T-helper 1 cell treated with Interleukin-12 subunit alpha and Interleukin-12 subunit beta and Interleukin-4 antibody, amounts not matched to agents 30 ng/mL and 1 ng/mL, for 36 hours (primary cell): ENCODE measurements around the gene KLHDC3. TPM values are rescaled to one million over a fixed set of nuclear protein-coding genes. Genes with fewer than 3 reads are reported as not detected.
"Not testable (repeated sequence)": the region's sequence is repeated elsewhere in the genome, so short reads cannot be mapped to it uniquely, and the experiment has no call there.

Experiments
- intact Hi-C: fragments of 100-400 bp; cut with micrococcal nuclease; formaldehyde crosslinking; loops from one replicate; pipeline ENCODE4 v1.15.1; 2024
- total RNA-seq: library from RNA; stranded (reverse); gene quantifications from 2 replicates; pipeline ENCODE4 v1.2.3, GENCODE V29; 2022

KLHDC3 gene
- total RNA-seq, 1 donor from 2014 or later, result 67.0 TPM

DNA sequence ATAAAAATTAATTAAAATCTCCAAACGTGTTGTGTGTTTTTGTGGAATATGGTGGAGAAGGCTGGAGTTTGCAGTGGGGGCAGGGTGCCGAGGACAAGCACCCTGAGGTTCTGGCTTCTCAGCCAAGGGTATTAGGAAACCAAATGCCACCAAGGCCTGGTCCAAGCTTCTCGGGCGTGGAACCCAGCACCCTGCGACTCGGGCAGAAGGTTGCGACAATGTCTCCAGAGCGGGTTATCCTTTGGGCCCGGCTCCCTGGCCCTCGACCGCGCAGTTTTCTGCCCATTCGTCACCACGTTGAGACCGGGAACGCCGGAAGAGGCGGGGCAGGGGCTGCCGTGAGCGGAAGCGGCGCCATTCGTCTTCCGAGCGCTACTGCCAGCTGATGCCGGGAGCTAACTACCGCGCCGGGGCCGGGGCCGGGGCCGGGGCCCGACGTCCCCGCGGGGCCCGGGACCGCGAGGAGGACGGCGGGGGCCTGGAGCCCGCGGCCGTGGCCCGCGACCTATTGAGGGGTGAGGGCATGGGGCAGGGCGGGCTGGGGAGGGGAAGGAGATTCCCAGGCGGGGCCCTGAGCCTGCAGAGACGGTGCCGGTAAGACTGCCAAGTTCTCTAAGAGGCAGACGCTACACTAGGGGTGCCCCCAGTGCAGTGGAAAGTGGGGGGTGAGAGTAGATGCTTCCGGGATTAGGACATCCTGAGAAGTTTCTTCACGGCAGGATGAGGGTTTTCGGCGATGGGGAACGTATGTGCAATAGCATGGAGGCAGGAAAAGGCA is 7.4 kb downstream of the KLHDC3 start, which contains the start of gene RRP36:
RRP36 (plus strand) TSS at position 354 of the 778 bp plus-strand sequence; CDS start at position 386, 32 bp downstream.
- intact Hi-C loops, result loop anchor here (1.0 kb wide), 5 partner anchors 8 to 120 kb away; partner anchors contain the start of genes CNPY3, CUL7, KLC4 and MEA1

DNA sequence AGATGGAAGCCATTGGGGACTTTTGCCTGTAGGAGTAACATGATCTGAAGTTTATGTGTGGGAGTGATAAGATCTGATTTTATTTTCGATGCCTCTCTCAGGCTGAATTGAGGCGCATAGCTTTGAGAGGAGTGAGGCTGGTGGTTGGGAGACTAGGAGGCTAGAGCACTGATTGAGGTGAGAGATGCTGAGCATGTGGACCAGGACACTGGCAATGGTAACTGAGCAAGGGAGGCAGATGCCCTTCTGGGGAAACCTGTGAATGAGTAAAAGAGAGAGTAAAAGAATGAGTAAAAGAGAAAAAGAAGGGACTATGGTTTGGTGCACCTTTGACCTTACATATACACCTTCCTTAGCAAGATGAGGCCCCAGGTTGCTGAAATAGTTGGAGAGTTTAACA is 10.4 kb downstream of the KLHDC3 start:
- intact Hi-C loops, result no loop called here

DNA sequence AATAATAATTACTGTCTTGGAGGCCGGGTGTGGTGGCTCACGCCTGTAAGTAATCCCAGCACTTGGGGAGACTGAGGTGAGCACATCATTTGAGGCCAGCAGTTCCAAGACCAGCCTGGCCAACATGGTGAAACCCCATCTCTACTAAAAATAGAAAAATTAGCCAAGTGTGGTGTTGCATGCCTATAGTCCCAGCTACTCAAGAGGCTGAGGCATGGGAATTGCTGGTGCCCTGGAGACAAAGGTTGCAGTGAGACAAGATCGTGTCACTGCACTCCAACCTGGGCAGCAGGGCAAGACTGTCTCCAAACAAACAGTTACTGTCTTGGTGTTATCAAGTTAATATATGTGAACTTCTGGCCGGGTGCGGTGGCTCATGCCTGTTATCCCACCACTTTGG is 12.3 kb downstream of the KLHDC3 start:
- intact Hi-C loops, result no loop called here

DNA sequence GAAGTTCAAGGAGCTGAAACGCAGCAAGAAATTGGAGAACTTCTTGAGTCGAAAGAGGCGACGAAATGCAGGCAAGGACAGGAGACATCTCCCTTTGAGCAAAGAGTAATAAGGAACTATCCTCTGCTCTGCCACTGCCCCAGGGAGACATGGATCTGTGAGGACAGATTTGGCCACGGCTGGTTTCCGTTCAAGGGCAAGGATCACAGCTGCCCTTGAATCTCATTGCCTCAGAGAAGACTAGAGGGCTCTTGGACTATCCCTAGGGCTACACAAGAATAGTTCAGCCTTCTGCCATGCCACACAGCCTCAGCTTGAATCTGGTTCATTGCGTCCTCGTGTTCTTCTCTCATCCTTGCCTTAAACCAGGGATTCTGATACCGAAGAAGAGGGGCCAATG is 15.1 kb downstream of the KLHDC3 start:
- intact Hi-C loops, result no loop called here

DNA sequence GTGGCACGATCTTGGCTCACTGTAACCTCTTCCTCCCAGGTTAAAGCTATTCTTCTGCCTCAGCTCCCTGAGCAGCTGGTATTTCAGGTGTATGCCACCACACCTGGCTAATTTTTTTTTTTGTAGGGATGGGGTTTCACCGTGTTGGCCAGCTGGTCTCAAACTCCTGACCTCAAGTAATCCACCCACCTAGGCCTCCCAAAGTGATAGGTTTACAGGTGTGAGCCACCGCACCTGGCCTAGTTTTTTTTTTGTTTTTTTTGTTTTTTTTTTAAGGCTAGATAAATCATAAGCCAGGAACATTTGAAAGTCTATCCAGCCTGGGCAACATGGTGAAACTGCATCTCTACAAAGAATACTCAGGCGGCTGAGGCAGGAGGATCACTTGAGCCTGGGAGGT is 18.3 kb downstream of the KLHDC3 start:
- intact Hi-C loops, result no loop called here

DNA sequence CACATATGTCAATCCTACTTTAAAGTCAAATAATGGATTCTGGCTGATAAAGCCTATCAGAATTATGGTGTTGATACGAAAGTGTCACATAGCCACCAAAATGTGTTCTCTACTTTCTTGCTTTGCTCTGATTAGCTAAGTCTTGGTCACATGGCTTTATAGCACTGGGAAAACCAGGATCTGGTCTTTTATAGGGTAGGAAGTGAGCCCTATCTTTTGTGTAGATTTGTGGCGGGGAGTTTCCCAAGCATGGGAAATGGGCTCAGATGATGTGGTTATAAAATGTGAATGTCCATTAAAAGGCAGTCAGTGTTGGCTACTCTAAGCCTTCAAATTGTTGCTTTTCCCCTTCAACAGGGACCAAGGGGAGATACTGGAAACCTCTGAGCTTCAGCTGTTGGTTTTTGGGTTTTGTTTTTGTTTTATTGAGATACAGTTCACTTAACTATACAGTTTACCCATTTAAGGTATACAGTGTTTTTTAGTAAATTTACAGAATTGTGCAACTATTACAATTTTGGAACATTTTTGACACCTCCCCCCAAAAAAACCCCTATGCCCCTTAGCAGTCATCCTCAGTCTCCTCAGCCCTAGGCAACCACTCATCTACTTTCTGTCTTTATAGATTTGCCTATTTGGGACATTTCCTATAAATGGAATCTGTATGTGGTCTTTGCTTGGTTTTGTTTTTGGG is 19.6 kb downstream of the KLHDC3 start:
- intact Hi-C loops, result no loop called here

DNA sequence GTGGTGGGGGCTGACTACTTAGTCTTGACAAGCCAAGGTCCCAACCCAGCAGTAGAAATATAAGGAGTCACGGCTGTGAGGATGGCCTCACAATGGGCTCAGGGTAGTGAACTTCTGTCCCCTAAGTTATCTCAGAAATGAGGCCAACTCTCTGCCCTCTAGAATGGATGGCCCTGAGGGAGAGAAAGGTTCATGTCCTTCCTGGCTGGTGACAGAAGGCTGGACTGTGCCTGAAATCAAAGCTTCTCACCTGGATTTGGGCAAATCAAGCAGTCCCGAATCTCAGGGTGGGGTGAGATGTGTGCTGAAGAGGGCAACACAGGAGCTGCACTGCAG is 20.1 kb downstream of the KLHDC3 start:
- intact Hi-C loops, result no loop called here

DNA sequence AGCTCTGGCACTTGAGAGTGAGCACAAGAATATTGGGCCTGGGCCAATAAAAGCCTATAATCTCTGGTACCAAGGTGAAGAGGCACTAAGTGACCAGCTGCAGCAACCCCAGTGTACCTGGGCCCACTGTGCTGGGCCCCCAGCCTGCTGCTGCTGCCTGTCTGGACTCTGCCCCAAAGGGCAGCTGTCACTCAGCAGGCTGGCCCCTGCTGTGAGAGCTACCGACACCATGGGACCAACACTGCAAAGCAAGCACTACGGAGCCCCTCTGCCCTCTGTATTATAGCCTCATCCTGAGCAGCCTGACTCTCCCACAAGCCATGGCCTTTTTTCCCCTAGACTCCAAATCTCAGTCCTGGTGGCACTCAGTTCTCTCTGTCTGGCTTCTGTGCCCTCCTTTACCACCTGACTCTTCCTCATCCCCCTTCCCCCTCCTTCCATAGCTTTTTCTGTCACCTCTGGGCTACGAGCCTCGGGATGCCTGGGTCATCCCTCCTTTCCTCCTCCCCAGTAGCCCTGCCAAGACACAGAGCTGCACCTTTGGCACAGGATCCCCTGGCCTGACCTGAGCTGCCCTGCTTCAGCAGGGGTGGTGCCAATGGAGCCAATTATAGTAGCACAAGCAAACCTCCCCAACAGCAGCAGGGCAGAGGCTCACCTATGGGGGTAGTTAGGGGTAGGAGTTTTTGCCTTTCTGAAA is 21.6 kb downstream of the KLHDC3 start:
- intact Hi-C loops, result no loop called here

DNA sequence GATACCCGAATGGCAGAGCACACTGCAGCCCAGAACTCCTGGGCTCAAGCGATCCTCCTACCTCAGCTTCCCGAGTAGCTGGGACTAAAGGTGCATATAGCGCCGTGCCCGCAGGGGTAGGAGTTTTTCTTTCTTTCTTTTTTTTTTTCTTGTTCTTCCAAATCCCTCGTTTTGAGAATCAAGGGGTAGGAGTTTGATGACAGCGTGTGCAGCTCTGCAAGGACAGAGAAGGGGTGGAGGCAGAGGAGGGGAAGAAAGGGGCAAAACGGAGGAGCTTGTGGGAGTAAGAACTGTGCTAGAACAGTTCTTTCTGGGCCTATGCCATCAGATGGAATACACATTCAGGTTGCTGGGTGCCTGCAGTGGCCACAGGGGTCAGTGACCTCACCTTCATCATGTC is 22.7 kb downstream of the KLHDC3 start:
- intact Hi-C loops, result no loop called here

DNA sequence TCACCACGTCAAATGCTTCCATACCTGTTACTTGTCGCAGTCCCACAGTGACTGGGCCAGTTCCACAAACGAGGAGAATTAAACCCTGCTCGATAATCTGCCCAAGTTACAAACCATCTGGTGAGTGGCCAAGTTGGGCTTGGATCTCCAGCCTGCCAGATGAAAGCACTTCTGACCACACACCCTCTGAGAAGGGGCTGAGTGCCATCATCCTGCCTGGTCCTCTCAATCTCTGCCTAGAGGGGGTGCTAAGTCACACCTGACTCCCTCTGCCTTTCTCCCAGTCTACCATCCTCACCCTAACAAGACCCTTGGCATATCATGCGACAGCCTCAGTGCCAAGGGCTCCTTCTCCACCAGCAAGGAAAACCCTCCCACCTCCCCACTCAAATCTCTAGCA is 23.1 kb downstream of the KLHDC3 start:
- intact Hi-C loops, result no loop called here

DNA sequence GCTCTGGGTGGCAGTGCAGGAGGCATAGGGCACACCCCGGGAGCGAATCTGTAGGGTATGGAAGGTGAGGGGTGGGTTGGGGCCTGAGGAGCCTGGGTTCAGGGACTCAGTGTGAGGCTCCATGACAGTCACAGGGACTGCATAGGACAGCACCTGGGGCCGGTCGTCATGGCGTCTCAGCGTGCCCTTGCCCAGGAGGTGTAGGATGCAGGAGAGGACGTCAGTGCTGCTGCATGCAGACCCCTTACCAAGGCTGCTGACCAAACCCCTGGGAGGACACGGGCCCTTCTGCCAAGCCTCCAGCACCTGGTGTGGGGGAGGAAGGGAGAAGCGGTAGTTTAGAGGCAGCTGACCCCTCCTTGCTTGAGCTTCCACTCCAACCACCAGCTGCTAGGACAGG is 23.7 kb downstream of the KLHDC3 start:
- intact Hi-C loops, result no loop called here

DNA sequence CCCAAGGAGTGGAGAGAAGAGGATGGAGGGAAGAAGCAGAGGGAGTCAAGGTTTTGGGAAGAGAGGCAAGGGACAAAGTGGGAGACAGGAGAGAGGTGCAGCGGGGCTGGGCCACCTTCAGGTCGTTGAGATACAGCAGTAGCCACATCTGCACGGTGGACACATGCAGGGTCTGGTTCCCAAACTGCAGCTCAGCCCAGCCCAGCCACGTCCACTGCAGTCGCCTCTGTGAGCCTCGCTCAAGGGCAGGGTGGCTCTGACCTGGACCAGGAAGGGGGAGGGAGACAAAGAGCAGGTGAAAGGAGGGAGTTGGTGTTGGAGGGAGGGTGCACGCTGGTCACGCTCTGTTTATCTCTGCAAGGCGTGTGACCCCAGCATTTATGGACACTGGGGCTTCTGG is 24.7 kb downstream of the KLHDC3 start:
- intact Hi-C loops, result no loop called here

DNA sequence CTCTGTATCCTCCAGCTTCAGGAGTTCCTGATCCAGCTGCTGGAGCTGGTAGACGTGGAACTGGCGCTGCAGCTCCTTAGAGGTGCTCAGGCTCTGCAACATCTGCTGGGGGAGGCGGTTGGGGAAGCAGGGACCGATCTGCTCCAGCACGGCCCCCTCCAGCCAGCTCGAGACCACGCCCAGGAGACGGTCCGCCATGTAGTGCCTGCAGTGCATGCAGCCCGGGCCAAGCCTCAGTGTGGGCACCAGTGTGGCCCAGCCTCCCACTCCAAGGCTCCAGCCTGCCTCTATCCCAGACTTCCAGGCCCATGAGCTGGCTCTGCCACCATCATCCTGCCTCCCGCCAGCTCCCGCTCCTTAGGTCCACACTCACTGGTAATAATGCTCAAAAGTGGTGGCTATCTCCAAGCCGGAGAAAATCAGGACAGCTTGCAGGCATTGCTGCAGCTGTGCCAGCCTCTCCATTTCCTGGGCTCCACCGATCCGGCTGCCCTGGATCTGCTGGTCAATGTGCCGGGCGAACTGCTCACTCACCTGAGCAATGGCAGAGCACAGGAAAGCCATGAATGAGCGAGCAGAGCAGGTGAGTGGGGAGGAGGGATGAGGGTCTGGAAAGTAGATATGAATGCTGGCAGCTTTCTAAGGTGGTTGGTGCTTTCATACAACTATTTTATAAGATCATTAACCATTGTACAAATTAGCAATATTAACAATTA is 26.7 kb downstream of the KLHDC3 start:
- intact Hi-C loops, result no loop called here

DNA sequence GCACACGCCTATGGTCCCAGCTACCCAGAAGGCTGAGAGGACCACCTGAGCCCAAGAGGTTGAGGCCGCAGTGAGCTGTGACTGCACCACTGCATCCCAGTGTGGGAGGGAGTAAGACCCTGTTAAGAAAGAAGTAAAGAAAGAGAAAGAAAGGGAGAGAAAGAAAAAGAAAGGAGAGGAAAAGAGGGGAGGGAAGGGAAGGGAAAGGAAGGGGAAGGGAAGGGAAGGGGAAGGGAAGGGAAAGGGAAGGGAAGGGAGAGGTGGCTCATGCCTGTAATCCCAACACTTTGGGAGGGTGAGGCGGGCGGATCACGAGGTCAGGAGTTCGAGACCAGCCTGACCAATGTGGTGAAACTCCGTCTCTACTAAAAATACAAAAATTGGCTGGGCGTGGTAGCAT is 27.4 kb downstream of the KLHDC3 start:
- intact Hi-C loops, result not testable (repeated sequence)

DNA sequence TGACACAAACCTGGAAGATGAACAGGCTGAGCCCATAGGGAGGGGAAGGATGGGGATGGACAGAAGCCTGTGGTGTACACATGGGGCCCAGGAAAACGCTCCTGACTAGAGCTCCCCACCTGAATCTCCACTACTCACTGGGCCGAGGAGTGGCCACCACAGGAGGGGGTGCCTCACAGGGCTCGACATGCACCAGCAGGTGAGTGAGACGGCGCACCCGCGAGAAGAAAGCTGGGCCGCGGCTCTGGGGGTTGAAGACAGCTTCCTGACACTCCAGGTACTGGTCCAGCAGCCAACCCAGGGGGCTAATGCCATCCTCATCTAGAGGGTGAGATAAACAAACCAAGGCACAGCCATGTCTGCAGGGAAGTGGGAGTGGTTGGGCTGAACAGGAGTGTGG is 29.3 kb downstream of the KLHDC3 start:
- intact Hi-C loops, result no loop called here

DNA sequence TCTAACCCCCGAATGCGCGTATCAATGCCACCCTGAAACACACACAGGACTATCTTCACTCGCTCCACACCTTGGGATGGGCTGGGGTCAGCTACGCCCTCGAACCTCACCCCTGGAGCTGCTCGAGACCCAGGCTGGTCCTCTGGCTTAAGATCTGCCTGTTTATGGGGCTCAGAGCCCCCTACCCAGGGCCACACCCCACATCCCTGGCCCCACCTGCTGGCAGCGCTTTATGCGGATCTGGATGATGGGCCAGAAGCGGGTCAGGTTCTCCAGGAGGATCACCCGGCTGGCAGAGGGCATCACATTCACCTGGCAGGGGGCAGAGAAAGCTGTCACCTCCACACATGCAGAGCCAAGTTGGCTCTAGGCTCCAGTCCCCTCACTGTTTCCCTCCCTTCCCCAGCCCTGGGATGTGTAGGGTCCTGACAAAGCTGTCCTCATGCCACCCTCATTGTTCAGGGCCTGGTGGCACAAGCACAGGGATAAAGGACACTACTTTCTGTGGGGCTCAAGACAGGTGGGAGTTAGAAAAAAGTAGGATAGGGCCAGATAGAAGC is 31.4 kb downstream of the KLHDC3 start:
- intact Hi-C loops, result no loop called here

DNA sequence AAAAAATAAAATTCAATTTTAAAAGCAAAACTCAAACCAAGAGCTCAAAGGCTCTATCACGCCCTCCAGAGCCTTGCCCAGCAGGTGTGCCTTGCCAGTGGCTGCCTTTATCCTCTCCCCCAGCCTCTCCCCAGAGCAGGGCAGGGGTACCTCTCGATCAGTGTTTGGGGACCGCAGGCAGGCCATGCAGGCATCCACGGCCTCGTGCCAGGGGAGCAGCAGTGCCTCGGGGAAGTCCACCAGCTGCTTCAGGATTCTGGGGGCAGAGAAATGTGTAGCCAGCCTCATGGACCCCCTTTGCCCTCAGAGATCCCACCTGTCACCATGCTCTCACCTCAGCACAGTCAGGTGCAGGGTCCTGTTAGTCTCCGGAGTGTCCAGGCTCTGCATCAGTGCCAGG is 33.9 kb downstream of the KLHDC3 start:
- intact Hi-C loops, result no loop called here

DNA sequence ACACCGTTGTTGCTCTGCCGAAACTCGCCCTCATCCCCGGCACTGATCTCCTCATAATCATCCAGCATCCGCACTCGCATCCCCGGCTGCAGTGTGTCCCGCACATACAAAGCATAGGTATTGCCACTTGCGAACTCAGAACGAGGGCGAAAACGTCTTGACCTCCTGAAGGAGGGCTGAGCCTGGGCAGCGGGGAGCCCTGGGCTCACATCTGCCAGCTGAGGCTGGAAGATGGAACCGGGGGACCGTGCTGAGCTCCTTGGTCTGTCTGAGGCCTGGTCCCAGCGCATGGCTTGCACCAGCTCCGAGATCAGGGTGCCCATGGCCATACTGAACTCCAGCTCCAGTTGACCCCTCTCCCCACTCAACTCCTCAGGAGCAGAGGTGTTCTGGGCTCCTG is 36.9 kb downstream of the KLHDC3 start:
- intact Hi-C loops, result loop anchor here (5.0 to 10.0 kb wide), 4 partner anchors 316 to 1194 kb away; partner anchors contain the start of genes HSP90AB1, POLH, XPO5 and ZNF318

DNA sequence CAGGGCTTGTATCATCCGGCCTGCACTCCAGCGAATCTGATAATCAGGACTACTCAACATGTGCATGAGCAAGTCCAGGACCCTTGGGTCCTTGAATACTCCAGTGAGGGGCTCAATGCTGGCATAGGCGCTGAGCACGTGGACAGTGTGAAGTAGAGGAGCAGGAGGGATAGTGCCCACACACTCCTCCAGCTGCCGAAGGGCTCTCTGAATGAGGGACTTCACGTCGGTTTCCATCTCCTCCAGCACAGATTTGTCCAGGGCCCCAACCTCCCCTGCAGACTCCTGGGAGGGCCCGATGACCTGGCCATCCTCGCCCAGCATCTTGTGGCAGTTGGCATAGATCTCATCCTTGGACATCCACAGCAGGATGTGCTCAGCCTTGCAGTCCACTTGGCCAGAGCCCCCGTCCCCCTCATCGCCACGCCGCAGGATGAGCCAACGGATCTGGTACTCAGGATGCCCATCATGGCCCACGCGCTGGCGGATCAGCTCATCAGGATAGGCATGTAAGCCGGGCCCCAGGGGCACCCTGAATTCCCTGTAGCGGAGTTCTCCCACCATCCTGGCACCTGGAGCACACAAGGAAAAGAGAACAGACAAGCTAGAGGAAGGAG is 38.3 kb downstream of the KLHDC3 start:
- intact Hi-C loops, result loop anchor here (5.0 to 10.0 kb wide), 4 partner anchors 315 to 1192 kb away; partner anchors contain the start of genes HSP90AB1, POLH, XPO5 and ZNF318

DNA sequence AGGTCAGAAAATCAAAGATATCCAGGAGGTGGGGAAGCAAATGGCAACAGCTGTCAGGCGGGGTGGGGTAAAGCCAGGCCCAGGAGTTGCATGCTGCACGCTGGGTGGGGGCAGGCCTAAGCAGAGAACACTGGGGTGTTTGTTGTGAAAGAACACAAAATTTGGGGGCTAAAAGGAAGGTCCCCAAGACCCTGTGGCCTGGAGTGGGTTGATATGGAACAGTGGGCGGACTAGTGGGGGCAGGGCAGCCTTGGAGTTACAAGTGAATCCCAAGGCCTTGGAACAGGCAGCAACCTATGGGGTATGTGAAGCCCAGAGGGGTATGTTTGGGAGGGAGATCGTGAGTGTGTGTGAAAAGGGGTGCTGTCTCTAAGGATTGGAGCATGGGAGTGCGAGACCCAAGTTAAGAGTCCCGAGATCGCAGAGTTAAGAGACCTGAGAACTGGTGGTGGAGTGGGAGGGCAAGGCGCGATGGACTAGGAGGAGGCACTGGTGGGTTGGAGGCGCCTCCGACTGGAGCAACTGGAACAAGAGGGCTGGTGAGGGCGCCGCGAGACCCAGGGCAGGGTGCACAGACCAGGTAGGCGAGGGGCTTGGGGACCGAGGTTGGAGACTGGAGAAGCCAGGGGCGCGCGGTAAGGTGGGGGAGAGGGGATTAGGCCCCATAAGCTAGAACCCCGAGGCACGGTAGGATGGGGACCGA is 38.9 kb downstream of the KLHDC3 start:
- intact Hi-C loops, result loop anchor here (1.0 to 10.0 kb wide), 13 partner anchors 32 to 1192 kb away; partner anchors contain the start of genes CNPY3, HSP90AB1, KLHDC3 and PEX6
